ENCODE data around the gene ZNF830. TPM values are rescaled to one million over a fixed set of nuclear protein-coding genes. Genes with fewer than 3 reads are reported as not detected.
A peak's percentile ranks its signal among the peaks of the same experiment; 100 is the strongest.

The ZNF830 gene, protein sequence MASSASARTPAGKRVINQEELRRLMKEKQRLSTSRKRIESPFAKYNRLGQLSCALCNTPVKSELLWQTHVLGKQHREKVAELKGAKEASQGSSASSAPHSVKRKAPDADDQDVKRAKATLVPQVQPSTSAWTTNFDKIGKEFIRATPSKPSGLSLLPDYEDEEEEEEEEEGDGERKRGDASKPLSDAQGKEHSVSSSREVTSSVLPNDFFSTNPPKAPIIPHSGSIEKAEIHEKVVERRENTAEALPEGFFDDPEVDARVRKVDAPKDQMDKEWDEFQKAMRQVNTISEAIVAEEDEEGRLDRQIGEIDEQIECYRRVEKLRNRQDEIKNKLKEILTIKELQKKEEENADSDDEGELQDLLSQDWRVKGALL
- 56.1 TPM for polyA plus RNA-seq (2012; ENCODE audit: insufficient read depth, insufficient read length, low read depth)

DNA sequence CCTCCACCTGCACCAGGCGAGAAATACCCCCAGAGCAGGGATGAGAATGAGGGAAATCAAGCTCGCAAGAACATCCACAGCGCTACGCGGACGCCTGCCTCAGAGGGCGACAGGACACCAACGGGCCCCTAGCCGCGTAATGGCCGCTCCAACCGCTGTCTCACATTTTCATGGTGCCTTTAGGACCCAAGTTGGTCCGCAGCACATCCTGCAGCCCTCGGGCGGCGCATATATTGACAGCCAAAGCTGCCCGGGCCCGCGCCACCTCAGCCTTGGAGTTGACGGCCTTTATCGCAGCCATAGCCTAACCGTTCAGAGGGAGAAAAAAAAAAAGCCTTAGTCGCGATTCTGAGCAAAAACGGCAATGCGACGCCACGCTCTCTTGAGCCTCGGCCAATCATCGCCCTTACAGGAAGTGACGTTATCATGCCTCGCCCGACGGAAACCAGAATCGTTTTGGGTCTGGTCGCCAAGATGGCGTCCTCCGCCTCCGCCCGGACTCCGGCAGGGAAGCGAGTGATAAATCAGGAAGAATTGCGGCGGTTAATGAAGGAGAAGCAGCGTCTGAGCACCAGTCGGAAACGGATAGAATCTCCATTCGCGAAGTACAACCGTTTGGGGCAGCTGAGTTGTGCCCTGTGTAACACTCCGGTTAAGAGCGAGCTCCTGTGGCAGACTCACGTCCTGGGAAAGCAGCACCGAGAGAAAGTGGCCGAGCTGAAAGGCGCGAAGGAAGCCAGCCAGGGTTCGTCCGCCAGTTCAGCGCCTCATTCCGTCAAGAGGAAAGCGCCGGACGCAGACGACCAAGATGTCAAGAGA lies at the start of gene ZNF830, which contains the start of gene CCT6B:
Gene ZNF830 (plus strand): TSS at position 448 of the 819 bp plus-strand sequence. CDS start 27 bp downstream, at position 475.
Gene CCT6B (minus strand): TSS at position 368 of the 819 bp plus-strand sequence. CDS start 67 bp downstream, at position 301.
- Histone ChIP-seq H3K4me3 (ENCODE audit: low read depth, low read length) (peak within 1 kb of the TSS; percentile 98), H3K27me3 (no peaks in the 10 kb centered on the region), H3K4me1 (peaks cover 5% of the 10 kb centered on the region; the same call in 1 of the 2 replicates), H3K9me3 (no peaks in the 10 kb centered on the region), H3K36me3 (peaks cover 24% of the 10 kb centered on the region)
- peak; percentile 90 for DNase-seq
- no peak for TF ChIP-seq CTCF (IDR thresholded peaks at IDR 0.05; ENCODE audit: low read depth, low read length)

GRCh38 chr17:34913001-34913400 lies 48.3 kb upstream of the ZNF830 start:
- H3K27me3 ChIP-seq = no peaks in the 10 kb centered on the region
- H3K9me3 ChIP-seq = no peaks in the 10 kb centered on the region
- no peak for TF ChIP-seq CTCF (IDR thresholded peaks at IDR 0.05; ENCODE audit: low read depth, low read length)
- no peaks in the 10 kb centered on the region for H3K36me3 ChIP-seq
- H3K4me1 ChIP-seq = no peaks in the 10 kb centered on the region
- no peak overlapping the region for H3K4me3 ChIP-seq (ENCODE audit: low read depth, low read length)
- no peak for DNase-seq

DNA sequence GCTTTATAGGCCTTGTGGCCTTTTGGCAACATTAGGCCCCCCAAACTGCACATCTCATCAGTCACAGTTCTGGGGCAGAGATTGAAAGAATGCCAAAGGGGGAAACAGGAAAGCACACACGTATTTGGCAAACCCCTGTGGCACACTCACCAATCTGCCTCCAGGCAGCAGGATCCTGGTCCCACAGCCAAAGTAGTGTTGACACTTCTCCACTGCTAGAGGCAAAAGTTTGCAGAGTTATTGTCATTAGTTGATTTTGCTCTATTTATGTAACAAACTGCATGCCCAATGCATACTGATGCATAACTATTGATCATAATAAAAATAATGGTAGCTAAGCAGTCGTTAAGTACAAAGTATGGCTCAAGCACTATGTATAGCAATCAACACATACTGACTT lies 45.2 kb upstream of the ZNF830 start:
- H3K27me3 ChIP-seq = no peaks in the 10 kb centered on the region
- no peaks in the 10 kb centered on the region for H3K36me3 ChIP-seq
- no peak for TF ChIP-seq CTCF (IDR thresholded peaks at IDR 0.05; ENCODE audit: low read depth, low read length)
- H3K9me3 ChIP-seq = no peaks in the 10 kb centered on the region
- H3K4me3 ChIP-seq (ENCODE audit: low read depth, low read length) = no peak overlapping the region
- no peaks in the 10 kb centered on the region for H3K4me1 ChIP-seq
- no peak for DNase-seq

- no peaks in the 10 kb centered on the region for H3K9me3 ChIP-seq
- no peak for TF ChIP-seq CTCF (IDR thresholded peaks at IDR 0.05; ENCODE audit: low read depth, low read length)
- H3K4me3 ChIP-seq (ENCODE audit: low read depth, low read length) = no peak overlapping the region
- H3K4me1 ChIP-seq = no peaks in the 10 kb centered on the region
- no peaks in the 10 kb centered on the region for H3K36me3 ChIP-seq
- H3K27me3 ChIP-seq = no peaks in the 10 kb centered on the region
- no peak for DNase-seq
These were observed 44.0 kb upstream of the ZNF830 start for GRCh38 chr17:34917381-34917780.

- DNase-seq = no peak
- no peaks in the 10 kb centered on the region for H3K4me1 ChIP-seq
- H3K36me3 ChIP-seq = no peaks in the 10 kb centered on the region
- H3K9me3 ChIP-seq = no peaks in the 10 kb centered on the region
- no peak for TF ChIP-seq CTCF (IDR thresholded peaks at IDR 0.05; ENCODE audit: low read depth, low read length)
- no peak overlapping the region for H3K4me3 ChIP-seq (ENCODE audit: low read depth, low read length)
- no peaks in the 10 kb centered on the region for H3K27me3 ChIP-seq
These were observed 40.7 kb upstream of the ZNF830 start for GRCh38 chr17:34920676-34921075.

Data from BE2C (cell line).